Urothelium cell line (cell line): ENCODE data around the gene GGCT.

Experiments
- DNase-seq: peaks from one replicate; pipeline ENCODE4 v3.0.0; 2011; ENCODE audit warnings: low spot score, mixed read lengths
- FAIRE-seq: peaks from 2 replicates; lab custom pipeline; 2011; peaks lifted over from hg19 to GRCh38; lab: Jason Lieb, UNC

The GGCT gene

DNA sequence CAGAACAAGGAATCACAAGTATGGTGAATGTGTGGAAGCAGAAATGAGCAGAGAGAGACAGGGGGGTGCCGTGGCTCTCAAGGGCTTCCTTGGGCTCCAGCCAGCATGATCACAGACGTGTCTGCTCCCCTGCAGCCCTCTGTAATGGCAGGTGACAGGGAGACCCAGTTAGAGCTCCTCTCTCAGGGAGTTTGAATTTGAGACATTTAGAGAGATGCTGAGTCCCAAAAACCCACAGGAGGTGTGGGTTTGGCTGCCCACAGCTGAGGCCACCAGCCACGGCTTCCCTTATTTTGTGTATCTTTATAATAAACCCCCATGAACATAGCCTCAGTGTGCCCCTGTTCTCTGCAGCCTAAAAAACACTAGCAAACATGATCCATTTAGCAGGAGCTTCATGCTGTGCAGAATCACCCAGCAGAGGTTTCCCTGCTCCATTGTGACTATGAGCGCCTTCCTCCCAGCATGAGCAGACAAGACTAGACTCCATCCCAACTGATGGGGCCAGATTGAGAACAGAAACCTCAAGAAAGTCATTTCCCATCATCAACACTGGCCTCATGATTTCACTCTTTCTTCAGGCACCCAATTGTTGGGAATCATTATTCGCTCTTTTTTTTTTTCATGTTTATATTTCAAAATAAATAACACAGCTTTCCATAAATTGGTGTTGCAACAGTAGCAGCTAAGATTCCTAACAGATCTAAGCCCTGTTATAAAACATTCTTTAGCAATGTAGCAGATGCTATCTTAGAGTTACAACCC lies 39.4 kb downstream of the GGCT start:
- FAIRE-seq: no peak
- DNase-seq: no peak

DNA sequence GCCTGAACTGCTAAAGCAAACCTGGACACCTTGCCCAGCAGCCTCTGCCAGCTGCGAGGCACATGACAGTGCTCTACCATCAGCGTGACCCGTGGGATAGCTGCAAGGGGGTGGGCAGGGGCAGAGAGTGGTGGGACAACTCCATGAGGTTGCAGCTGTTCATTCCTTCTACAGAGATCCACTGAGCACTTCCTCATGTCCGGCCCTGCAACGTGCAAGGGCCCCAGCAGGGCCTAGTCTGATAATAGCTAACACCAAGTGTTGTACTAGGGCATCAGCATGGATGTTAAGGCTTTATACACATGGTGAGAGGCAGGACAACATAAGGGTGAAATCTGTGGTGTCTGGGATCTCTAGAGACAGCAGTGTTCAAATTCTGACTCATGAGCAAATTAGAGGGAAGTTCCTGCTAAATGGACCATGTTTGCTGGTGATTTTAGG lies 40.4 kb downstream of the GGCT start:
- peak; percentile 50 for FAIRE-seq
- DNase-seq: no peak

DNA sequence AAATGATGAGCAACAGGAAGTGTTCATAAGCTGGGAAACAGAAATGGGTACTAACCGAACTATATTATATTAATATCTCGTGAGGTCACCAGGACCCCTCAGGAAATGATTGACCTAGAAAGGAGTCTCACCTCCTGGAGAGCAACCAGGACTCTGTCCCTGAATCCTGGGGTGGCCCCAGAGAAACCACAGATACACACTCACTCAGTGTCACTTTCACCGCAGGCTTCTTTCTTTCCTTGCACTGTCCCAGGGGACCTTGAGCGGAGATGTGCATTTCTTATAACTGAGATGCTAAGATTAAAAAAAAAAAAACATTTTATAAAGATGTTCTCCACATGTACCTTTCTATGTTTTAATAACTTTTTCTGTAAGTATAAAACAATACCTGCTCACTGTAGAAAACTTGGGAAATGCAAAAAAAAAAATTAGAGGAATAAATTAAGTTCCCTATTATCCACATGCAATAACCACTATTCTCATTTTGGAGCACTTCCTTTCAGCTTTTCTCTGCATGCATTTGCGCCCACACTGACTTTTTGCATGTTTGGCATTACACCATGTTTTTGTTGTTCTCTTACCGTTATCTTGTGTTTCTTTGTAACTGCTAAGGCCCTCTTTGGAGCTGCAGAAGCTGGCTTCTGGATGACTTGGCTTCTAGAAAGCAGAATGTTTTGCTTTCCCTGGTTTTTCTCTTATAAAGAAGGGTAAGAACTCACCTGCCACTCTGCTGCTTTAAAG lies 41.1 kb downstream of the GGCT start:
- FAIRE-seq (no peak), DNase-seq (no peak)

DNA sequence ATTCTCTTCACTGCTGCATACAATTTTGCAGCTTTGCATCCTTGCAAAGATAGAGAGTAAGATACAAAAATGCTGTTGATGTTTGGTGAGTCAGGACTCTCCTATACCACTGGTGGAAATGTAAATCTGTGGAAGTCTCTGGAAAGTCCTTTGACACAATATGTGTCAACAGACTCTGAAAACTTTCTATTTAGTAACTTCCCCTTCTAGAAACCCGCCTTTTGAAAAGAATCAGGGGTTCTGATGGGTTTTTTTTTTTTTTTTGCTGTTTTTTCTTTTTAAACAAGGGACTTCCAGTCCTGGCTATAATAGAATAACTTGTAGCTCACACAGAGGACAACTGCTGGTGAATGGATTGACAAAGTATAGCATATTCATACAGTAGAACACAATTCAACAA lies 42.5 kb downstream of the GGCT start:
- FAIRE-seq: no peak

DNA sequence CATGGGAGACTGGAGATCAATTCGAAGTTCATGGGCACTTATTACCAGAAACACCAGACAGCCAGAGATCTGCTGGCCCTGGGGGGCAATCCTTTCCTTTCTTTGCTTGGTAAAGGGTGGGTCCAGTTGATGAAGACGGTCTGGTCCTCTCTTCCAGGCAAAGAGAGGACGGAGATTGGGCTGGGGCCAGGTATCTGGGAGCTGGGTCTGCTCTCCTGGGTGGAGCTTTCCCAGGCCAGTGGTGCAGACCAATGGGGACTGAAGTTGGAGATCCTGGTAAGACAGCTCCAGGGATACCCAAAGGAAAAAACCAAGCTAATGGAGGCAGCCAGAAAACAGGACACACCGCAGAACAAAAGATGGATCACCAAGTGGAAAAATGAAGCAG lies 44.4 kb downstream of the GGCT start:
- FAIRE-seq: no peak

More for the DNA sequence above, 42.5 kb downstream of the GGCT start:
- no peak for DNase-seq

DNA sequence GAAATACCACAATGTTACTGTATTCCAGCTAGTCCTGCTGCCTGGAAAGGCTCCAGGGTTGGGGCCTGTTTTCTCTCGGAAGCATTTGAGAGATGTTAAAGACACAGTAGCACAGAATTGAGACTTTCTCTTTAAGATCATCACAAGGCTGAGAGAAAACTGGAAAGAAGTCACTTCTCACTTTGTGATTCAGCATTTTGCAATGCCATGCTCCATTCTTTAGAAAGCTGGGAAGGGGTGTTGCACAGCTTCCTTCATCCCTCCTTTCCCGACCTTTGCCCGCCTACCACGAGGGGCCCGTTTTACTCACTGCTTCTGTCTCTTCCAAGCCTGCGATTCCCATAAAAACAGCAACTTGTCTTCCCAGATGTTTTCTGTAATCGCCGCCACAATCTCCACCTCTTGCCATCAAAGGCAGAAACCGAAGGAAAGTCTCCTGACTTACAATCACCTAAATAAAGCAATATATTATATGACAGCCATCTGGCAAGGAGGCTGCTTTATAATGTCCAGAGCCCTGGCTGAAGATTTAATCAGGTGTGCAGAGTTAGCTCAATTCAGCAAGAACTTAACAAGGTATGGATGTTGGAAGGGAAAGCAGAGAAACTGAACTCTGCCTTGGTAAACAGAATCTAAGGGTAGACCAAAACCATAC lies 44.9 kb downstream of the GGCT start:
- FAIRE-seq (no peak), DNase-seq (peak; percentile 69)

More for the DNA sequence above, 44.4 kb downstream of the GGCT start:
- DNase-seq: no peak

DNA sequence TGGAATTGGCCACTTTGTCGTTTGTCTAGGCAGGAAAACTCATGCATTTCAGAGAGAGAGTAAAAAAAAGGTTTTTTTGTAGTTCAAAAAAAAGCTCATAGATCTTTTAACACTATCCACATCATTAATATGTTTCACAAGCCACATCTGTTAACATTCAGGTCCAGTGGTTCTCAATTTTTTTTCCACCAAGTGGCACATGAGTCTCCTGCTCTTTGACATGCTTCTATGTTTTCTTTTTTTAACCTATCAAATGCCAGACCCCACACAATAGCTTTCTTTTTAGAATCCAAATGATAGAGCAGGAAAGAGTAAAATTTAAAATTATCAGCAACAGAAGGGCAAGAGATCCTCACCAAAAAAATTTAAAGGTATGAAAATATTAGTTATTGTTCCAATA lies 46.3 kb downstream of the GGCT start:
- no peak for DNase-seq
- FAIRE-seq: no peak

DNA sequence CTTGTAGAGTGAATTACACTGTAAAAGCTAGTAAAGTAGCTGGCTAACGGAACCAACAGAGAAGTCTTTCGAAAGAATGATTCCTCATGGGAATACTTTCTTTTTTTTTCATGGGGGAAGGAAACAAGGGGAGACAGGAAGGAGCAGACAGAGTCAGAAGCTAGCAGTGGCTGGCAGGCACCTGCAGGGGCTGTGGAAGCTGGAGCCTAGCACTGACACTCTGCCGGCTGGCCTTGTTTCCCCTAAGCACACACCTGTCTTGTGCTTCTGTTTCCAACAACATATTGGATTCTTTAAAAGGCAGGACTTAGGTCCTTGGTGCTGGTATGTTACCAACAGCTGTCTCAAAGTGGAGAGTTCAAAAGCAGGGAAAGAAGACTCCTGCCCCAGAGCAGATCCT lies 50.7 kb downstream of the GGCT start:
- no peak for DNase-seq
- no peak for FAIRE-seq

DNA sequence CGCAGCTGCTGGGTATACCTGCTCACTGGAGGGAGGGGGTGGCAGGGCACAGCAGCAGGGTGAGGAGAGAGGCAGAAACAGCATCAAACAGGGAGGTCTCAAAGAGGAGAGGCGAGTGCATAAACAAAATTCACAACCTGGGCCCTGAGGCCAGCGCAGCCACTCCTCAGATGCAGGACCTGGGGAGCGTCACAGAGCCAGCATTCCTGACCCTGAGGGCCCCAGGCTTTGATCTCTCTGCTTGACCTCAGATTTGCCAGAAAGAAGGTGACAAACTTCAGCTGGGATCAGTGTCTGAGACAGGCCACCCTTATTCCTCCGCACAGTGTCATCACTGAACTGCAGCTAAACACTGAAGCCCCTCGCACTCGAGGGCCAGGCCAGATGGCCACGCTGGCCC lies 51.6 kb downstream of the GGCT start:
- DNase-seq: no peak
- no peak for FAIRE-seq

DNA sequence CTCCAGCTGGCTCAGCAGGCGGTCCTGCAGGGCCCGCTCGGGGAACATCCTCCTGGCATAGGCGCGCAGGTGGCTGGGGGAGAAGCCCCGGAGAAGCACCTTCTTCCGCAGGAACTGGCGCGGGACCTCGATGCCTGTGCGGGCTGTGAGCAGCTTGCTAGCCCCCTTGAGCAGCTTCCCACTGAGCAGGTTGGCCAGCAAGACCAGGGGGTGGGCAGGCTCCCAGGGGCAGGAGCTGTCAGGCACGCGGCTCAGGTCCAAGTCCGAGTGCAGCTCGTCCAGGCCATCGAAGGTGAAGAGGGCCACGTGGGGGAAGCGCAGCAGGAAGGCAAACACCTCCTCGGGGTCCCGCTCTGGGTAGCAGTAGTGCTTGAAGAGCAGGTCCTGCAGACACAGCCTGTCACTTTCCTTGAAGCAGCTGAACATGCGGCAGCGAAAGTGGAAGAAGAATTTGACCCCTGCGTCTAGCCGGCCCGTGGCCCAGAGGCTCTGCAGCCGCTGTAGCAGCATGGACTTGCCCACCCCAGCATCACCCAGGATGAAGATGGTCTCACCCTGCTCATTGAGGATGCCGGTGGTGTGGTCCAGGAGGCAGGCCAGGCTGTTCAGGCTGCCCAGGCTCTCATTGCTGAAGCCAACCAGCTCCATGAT lies 52.2 kb downstream of the GGCT start:
- no peak for DNase-seq
- FAIRE-seq: no peak

DNA sequence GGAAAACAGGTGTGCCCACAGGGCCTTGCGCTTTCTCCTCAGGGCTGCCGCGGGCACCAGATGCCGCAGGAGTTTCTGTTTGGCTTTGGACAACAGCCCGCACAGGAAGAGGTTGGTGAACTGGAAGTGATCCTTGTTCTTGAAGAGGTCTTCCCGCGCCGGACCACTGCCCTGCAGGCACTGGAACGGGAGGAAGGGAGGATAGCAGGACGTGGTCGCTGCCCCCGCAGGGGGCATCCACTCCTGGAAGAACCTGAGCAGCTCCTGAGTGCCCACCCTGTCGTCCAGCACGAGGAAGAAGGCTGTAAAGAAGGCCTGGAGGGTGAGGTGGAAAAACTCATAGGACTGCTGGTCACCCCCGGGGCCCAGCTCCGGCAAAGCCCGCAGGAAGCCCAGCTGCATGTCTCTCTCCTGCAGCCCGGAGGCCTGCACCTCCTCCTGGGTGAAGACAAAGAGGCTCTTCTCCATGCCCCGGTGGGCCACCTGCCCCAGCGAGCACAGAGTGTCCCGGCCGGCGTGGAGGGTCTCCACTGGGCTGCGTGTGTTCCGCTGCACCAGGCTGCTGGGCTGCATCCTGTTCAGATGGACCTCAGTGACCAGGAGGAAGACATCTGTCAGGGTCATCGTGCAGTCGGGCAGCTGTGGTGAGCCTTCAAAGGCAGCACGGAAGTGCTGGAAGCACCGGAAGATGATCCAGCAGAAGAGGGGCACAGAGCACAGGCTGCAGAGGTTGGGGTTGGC lies 52.9 kb downstream of the GGCT start:
- FAIRE-seq (no peak), DNase-seq (no peak)

DNA sequence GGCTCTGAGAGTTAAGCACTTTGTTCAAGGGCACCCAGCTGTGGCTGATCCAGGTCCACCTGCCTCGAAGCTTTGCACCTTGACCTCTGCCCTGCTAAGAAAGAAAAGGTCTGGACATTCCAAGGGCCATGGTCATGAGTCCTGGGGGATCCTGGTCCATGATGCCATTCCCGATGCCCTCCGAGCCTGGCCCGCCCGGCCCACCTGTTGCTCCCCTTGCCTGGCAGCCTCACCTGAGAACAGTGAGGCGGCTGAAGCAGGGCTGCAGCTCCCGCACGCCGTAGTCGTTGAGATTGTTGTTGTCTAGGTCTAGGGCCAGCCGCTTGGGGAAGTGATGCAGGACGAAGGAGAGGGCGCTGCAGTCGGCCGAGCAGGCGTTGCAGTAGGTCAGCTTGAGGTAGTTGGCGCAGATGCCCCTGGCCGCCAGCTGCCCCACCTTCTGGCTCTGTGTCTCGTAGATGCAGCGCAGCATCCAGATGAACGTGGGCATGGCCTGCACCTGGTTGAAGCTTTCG lies 53.6 kb downstream of the GGCT start:
- FAIRE-seq: no peak

DNA sequence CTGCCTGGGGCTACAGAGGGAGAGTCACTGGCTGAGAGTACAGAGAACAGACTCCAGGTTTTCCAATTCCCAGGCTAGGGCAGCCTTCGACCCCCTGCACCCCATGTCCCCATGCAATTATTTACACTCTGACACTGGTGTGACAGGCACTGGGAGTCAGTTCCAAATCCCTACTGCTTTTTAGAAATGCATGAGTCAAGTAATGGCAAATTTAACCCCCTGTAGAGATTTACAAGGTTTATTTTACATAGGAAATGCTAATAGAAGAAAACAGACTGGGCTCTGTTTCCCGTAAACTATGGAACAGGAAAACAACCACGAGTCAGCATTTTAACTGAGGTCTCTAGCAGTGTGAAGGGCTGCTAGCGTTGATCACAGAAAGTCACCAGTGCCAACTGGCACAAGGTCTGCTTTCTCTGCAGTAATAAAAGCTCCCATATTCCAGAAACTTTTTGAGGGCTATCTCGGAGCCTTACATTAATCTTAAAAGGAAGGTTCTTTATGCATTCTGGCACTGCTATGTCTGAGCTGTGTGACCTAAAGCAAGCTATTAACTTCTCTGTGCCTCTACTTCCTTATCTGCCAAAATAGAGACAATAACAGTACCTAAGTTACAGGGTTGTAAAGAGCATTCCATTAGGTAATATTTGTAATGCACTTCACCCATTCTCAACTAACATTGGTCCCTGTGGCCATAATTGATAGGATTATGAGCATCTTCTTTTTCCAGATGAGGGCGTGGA lies 54.2 kb downstream of the GGCT start:
- FAIRE-seq (no peak), DNase-seq (no peak)

More for the DNA sequence above, 53.6 kb downstream of the GGCT start:
- DNase-seq: no peak

DNA sequence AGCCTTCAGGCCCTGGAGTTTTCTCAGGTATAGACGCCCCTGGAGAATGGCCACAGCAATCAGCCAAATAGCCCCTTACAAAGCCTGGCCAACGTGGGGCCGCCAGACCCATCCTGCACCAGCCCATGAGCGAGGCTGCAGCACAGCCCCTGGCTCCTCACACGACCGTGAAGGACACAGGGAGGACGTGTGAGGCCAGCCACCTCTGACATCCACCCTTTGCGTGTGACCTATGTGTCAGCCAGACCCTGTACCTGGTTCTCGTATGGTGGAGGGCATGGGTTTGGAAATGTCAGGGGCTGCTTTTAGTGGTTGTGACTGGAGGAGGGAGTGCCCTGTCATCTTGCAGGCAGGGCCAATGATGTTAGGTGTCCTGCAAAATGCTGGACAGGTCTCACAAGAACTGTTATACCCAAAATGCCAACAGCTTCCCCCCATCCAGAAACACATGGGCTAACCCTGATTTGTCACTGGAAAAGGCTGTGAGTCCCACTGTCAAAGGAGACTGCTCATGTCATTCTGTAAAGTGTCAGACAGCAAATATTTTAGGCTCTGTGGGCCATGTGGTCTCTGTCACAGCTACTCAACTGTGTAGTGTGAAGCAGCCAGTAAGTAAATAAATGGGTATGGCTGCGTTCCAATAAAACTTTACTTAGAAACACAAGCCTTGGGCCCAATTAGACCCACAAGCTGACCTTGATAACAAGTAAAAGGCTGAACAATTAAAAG lies 56.0 kb downstream of the GGCT start:
- FAIRE-seq (peak; percentile 79), DNase-seq (no peak)

DNA sequence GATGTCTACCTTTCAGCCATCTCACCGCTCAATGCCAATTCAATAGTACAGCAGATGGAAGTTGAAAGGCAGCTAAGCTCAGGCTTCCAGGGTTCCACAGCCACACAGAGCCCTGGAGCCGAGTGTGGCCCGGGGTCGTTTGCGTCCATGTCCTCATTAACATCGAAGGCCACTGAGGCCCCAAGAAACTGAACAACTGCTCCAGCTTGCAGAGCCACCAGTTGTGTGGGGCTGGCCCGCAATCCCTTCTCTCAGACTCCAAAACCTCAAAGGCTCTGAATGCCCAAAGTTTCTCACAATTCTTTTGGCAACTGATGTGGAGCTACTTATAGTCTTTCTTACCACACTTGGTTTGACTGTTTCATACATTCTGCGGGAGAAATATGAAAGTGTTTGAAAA lies 57.2 kb downstream of the GGCT start:
- FAIRE-seq: no peak
- DNase-seq: no peak
